DMS153 treated with DMSO at 0.1 percent for 48 hours (cell line): ENCODE results near the gene FAM89B.

Experiments
- DNase-seq: peaks from one replicate; lab custom pipeline; 2025; ENCODE audit not compliant: unreplicated experiment; lab: John Stamatoyannopoulos, UW

FAM89B gene

GRCh38 chr11:65610404-65610803 is 38.1 kb downstream of the FAM89B start:
- no peak for DNase-seq

GRCh38 chr11:65611028-65611757 is 38.9 kb downstream of the FAM89B start:
- DNase-seq = no peak

- DNase-seq = no peak
These were observed 39.6 kb downstream of the FAM89B start for GRCh38 chr11:65611758-65612603.

GRCh38 chr11:65612691-65613090 is 40.4 kb downstream of the FAM89B start:
- DNase-seq = no peak

GRCh38 chr11:65613091-65613928 is 41.0 kb downstream of the FAM89B start:
- no peak for DNase-seq

- peak; percentile 100 for DNase-seq
These were observed 43.1 kb downstream of the FAM89B start, which contains the start of gene PCNX3 for GRCh38 chr11:65615229-65615949. Gene PCNX3, plus strand, starts transcription at chr11:65615776. Its CDS starts 536 bp downstream, at chr11:65616312.

GRCh38 chr11:65615950-65616574 is 43.7 kb downstream of the FAM89B start:
- no peak for DNase-seq

- no peak for DNase-seq
These were observed 44.2 kb downstream of the FAM89B start for GRCh38 chr11:65616575-65617001.

GRCh38 chr11:65617136-65617850 is 45.0 kb downstream of the FAM89B start:
- no peak for DNase-seq

GRCh38 chr11:65617990-65618751 is 45.8 kb downstream of the FAM89B start:
- DNase-seq = no peak

GRCh38 chr11:65618763-65619162 is 46.4 kb downstream of the FAM89B start:
- no peak for DNase-seq

GRCh38 chr11:65619281-65619928 is 47.1 kb downstream of the FAM89B start:
- no peak for DNase-seq

GRCh38 chr11:65620666-65621065 is 48.3 kb downstream of the FAM89B start:
- DNase-seq = no peak

GRCh38 chr11:65621460-65621859 is 49.1 kb downstream of the FAM89B start:
- DNase-seq = no peak

- no peak for DNase-seq
These were observed 49.7 kb downstream of the FAM89B start for GRCh38 chr11:65622011-65622410.

- no peak for DNase-seq
These were observed 50.8 kb downstream of the FAM89B start for GRCh38 chr11:65623177-65623576.
